AML-193 (cell line): ENCODE data around the gene MIER1.
A peak's percentile ranks its signal among the peaks of the same experiment; 100 is the strongest.
"Not testable (repeated sequence)": the region's sequence is repeated elsewhere in the genome, so short reads cannot be mapped to it uniquely, and the experiment has no call there.

ENCODE experiments used
- DNase-seq, 2 experiments: peaks; one replicate each; lab custom pipeline; 2025; lab: John Stamatoyannopoulos, UW

The MIER1 gene

GRCh38 chr1:66924756-66925557 lies at the start of gene MIER1, which contains the start of gene DNAI4:
TSS of gene MIER1 (plus strand) at chr1:66924990. CDS start at chr1:66925029, 39 bp downstream.
TSS of gene DNAI4 (minus strand) at chr1:66924856. CDS start at chr1:66924831, 25 bp downstream.
- DNase-seq, result peak; percentile 93

- DNase-seq, result no peak
These were observed 48.1 kb upstream of the MIER1 start for GRCh38 chr1:66876664-66877063.

GRCh38 chr1:66889030-66889429 lies 35.8 kb upstream of the MIER1 start:
- DNase-seq, result no peak

GRCh38 chr1:66890621-66891020 lies 34.2 kb upstream of the MIER1 start:
- no peak for DNase-seq

- no peak for DNase-seq
These were observed 31.1 kb upstream of the MIER1 start for GRCh38 chr1:66893712-66894111.

GRCh38 chr1:66915203-66915602 lies 9.6 kb upstream of the MIER1 start:
- DNase-seq, result not testable (repeated sequence)

- no peak for DNase-seq
These were observed 8.5 kb upstream of the MIER1 start for GRCh38 chr1:66916320-66916719.

GRCh38 chr1:66917476-66917875 lies 7.3 kb upstream of the MIER1 start:
- no peak for DNase-seq

- no peak for DNase-seq
These were observed 5.7 kb upstream of the MIER1 start for GRCh38 chr1:66919063-66919462.

- no peak for DNase-seq
These were observed 5.0 kb upstream of the MIER1 start for GRCh38 chr1:66919828-66920227.

GRCh38 chr1:66920543-66920942 lies 4.2 kb upstream of the MIER1 start:
- DNase-seq, result no peak

GRCh38 chr1:66925558-66925910 lies 744 bp downstream of the MIER1 start:
- DNase-seq, result no peak

GRCh38 chr1:66925944-66926343 lies 1.2 kb downstream of the MIER1 start:
- DNase-seq, result no peak

GRCh38 chr1:66927528-66927927 lies 2.7 kb downstream of the MIER1 start:
- no peak for DNase-seq

GRCh38 chr1:66929146-66929688 lies 4.4 kb downstream of the MIER1 start:
- peak in 1 of 2 experiments; percentile 11 for DNase-seq

GRCh38 chr1:66929691-66929998 lies 4.9 kb downstream of the MIER1 start:
- no peak for DNase-seq

- DNase-seq, result peak; percentile 84 to 92
These were observed 5.4 kb downstream of the MIER1 start for GRCh38 chr1:66929999-66930822.

GRCh38 chr1:66930823-66931174 lies 6.0 kb downstream of the MIER1 start:
- no peak for DNase-seq

GRCh38 chr1:66931590-66931989 lies 6.8 kb downstream of the MIER1 start:
- no peak for DNase-seq

GRCh38 chr1:66932291-66932690 lies 7.5 kb downstream of the MIER1 start:
- DNase-seq, result no peak

- DNase-seq, result no peak
These were observed 9.3 kb downstream of the MIER1 start for GRCh38 chr1:66933887-66934700.

GRCh38 chr1:66937529-66938234 lies 12.9 kb downstream of the MIER1 start:
- DNase-seq, result no peak
